B cell (primary cell): ENCODE results near the gene RIC1.

ENCODE experiments used
- CTCF ChIP-seq: fragments of 200-600 bp; IDR thresholded peaks from one replicate; pipeline ENCODE4 v1.8.0; 2022; ENCODE audit warnings: antibody characterized with exemption, mild to moderate bottlenecking
- EZH2 ChIP-seq: IDR thresholded peaks from 2 replicates; pipeline ENCODE4 v1.6.1; 2012; ENCODE audit warnings: borderline replicate concordance, low read depth, mild to moderate bottlenecking, moderate library complexity, low read length; ENCODE audit not compliant: insufficient read depth, poor library complexity, severe bottlenecking

- TF ChIP-seq EZH2 (no peak), CTCF (no peak)
Measured at GRCh38 chr9:5790923-5791322, 162.0 kb downstream of the RIC1 start.
